ENCODE results near the gene INIP. TPM values are rescaled to one million over a fixed set of nuclear protein-coding genes. Genes with fewer than 3 reads are reported as not detected.

Gene INIP
- polyA plus RNA-seq, 1 experiment = 29.2 TPM

DNA sequence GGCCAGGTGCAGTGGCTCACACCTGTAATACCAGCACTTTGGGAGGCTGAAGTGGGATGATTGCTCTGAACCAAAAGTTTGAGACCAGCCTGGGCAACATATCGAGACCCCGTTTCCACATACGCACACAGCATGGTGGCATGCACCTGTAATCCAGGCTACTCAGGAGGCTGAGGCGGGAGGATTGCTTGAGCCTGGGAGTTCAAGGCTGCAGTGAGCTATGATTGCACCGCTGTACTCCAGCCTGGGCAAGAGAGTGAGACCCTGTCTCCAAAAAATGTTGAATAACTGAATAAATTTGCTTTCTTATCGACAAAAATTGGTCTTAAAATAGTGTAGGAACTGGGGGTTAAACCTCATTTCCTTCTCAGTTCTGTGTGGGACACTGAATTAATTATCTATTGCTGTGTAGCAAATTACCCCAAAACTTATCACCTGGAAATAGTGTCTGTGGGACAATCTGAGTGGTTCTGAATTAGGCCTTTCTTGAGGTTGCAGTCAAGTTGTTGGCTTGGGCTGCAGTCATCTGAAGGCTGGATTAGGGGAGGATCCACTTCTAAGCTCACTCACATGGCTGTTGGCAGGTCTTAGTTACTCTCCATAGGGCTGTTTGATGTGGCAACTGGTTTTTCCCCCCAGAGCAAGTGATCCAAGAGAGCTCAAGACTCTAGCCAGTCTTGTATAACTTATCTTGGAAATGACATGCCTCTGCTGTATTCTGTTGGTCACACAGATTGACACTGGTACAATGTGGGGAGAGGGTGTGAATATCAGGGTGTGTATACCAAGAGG, 34.6 kb upstream of the INIP start:
- H3K27ac ChIP-seq (ENCODE audit: low read depth, low read length) = no peak overlapping the region
- H3K4me3 ChIP-seq (ENCODE audit: low read depth, low read length) = peak overlapping the region; percentile 93
- no peaks in the 10 kb centered on the region for H3K9me3 ChIP-seq (ENCODE audit: control insufficient read depth, insufficient read depth, low read length)
- no peaks in the 10 kb centered on the region for H3K27me3 ChIP-seq (ENCODE audit: control insufficient read depth, insufficient read depth, low read length)
- CTCF ChIA-PET = no interaction called here
- POLR2A ChIA-PET = no interaction called here
- TF ChIP-seq, protein P1, sequence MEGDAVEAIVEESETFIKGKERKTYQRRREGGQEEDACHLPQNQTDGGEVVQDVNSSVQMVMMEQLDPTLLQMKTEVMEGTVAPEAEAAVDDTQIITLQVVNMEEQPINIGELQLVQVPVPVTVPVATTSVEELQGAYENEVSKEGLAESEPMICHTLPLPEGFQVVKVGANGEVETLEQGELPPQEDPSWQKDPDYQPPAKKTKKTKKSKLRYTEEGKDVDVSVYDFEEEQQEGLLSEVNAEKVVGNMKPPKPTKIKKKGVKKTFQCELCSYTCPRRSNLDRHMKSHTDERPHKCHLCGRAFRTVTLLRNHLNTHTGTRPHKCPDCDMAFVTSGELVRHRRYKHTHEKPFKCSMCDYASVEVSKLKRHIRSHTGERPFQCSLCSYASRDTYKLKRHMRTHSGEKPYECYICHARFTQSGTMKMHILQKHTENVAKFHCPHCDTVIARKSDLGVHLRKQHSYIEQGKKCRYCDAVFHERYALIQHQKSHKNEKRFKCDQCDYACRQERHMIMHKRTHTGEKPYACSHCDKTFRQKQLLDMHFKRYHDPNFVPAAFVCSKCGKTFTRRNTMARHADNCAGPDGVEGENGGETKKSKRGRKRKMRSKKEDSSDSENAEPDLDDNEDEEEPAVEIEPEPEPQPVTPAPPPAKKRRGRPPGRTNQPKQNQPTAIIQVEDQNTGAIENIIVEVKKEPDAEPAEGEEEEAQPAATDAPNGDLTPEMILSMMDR (IDR thresholded peaks at IDR 0.05; ENCODE audit: low read depth, low read length) = no peak
- no peak for DNase-seq (ENCODE audit: low read depth, low spot score)

DNA sequence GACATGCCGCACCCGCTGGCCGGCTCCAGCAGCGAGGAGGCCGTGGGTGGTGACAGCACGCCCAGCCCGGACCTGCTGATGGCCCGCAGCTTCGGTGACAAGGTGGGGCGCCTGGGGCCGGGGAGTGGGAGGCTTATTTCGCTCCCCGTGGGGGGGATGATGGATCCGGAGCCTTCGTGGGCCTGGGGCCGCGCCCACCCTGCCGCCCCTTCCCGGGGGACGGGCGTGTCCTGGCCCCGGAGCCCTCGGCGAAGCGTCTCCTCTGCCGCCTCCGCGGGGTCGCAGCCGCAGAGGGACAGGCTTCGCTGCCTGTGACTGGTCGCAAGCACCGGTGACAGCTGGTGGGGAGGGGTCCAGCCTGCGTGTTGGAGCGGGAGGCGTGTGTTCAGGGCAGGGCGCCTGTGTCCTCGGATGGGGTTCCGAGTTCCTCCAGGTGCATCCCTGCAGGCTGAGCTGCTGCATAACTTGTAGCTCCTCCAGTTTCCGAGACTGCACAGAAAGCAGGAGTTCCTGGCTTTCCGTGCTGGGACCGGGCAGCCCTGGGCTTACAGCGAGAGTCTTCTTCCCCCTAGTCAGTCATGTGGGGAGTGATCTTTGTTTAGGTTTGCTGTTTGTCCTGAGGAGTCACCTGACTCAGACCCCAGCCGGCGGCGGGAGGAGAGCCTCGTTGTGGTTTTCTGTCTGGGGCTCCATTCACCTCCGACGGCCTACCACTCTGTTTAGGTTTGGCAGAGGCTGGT, 33.3 kb upstream of the INIP start:
- POLR2A ChIA-PET = interaction anchor here (0.6 to 1.4 kb wide), 5 partner anchors 11 to 42 kb away, joined by 3 to 7 read pairs (median 4); partner anchors contain the start of gene INIP
- TF ChIP-seq, protein P1 (IDR thresholded peaks at IDR 0.05; ENCODE audit: low read depth, low read length) = 0 out of 2 replicates have a peak, but pooled peaks have one; percentile 1
- CTCF ChIA-PET = interaction anchor here (0.9 to 1.7 kb wide), 2 partner anchors 69 to 151 kb away, joined by 4 to 5 read pairs; no protein-coding TSS in a partner anchor
- peak overlapping the region; percentile 66 for H3K27ac ChIP-seq (ENCODE audit: low read depth, low read length)
- no peaks in the 10 kb centered on the region for H3K9me3 ChIP-seq (ENCODE audit: control insufficient read depth, insufficient read depth, low read length)
- peak; percentile 56 for DNase-seq (ENCODE audit: low read depth, low spot score)
- peak overlapping the region; percentile 93 for H3K4me3 ChIP-seq (ENCODE audit: low read depth, low read length)
- H3K27me3 ChIP-seq (ENCODE audit: control insufficient read depth, insufficient read depth, low read length) = no peaks in the 10 kb centered on the region

DNA sequence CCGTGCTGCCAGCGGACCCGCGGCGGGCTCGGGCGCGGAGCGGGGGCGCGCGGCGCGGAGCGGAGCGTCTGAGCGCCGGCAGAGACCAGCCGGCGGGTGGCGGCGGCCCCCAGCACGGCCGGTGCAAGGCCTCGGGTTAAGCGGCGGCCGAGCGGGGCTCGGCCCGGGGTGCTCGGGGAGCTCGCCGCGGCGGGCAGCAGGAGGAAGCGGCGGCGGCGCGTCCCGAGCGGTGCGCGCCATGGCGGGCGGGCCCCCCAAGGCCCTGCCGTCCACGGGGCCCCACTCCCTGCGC, 32.8 kb upstream of the INIP start:
- no peaks in the 10 kb centered on the region for H3K27me3 ChIP-seq (ENCODE audit: control insufficient read depth, insufficient read depth, low read length)
- TF ChIP-seq, protein P1 (IDR thresholded peaks at IDR 0.05; ENCODE audit: low read depth, low read length) = no peak
- ChIA-PET CTCF (interaction anchor here (0.9 to 1.7 kb wide), 2 partner anchors 69 to 152 kb away, joined by 4 to 5 read pairs; no protein-coding TSS in a partner anchor), POLR2A (interaction anchor here (0.6 to 1.4 kb wide), 5 partner anchors 12 to 42 kb away, joined by 3 to 7 read pairs (median 4); partner anchors contain the start of gene INIP)
- no peak overlapping the region for H3K27ac ChIP-seq (ENCODE audit: low read depth, low read length)
- DNase-seq (ENCODE audit: low read depth, low spot score) = no peak
- H3K4me3 ChIP-seq (ENCODE audit: low read depth, low read length) = peak overlapping the region; percentile 93
- H3K9me3 ChIP-seq (ENCODE audit: control insufficient read depth, insufficient read depth, low read length) = no peaks in the 10 kb centered on the region

DNA sequence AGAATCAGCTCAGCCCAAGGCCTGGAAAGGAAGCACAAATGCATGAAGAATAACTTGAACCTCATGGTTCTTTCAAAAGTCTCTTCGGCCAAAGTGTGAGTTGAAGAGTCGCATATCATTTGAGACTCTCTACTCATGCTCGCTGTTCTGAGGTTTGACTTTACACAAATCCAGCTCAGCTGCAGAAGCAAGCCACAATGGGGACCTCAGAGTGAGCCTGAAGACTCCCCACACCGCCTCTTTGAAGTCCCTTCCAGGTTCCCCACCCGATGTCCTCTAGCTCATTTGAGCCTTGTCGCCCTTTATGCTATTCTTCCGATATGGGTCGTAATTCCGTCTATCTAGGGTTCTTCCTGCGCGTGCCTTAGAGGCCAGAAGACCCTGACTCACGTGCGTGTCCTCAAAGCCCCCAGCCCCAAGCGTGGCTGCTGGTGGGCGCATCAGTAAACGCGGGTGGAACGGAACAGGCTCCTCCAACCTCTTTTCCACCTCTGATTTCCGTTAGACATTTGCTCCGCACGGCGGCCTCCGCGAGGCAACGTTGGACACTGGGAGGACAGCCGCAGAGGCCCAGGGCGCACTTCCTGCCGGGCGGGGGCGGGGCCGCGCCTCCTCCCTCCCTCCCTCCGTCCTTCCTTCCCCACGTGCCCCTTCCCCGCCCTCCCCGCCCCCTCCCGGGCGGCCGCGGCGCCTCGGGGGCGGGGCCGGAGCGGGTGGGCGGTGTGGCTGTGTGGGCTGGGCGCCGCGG, 32.3 kb upstream of the INIP start, which contains the start of gene SNX30:
Gene SNX30, plus strand, starts transcription at position 745 of the 748 bp plus-strand sequence. CDS start 242 bp downstream, outside the sequence.
- POLR2A ChIA-PET = interaction anchor here (0.6 to 1.4 kb wide), 3 partner anchors 13 to 43 kb away, joined by 3 to 7 read pairs (median 4); partner anchors contain the start of gene INIP
- Histone ChIP-seq H3K27ac (ENCODE audit: low read depth, low read length) (peak within 1 kb of the TSS; percentile 71), H3K4me3 (ENCODE audit: low read depth, low read length) (peak within 1 kb of the TSS; percentile 93), H3K9me3 (ENCODE audit: control insufficient read depth, insufficient read depth, low read length) (no peaks in the 10 kb centered on the region), H3K27me3 (ENCODE audit: control insufficient read depth, insufficient read depth, low read length) (no peaks in the 10 kb centered on the region)
- DNase-seq (ENCODE audit: low read depth, low spot score) = peak; percentile 57
- CTCF ChIA-PET = interaction anchor here (1.7 kb wide), 1 partner anchor 152 kb away, joined by 5 read pairs; no protein-coding TSS in a partner anchor
- TF ChIP-seq, protein P1 (IDR thresholded peaks at IDR 0.05; ENCODE audit: low read depth, low read length) = peak; percentile 16; the same call in 1 of the 2 replicates

All from AG04450 (cell line).